Nephron progenitor cell (in vitro differentiated cells): ENCODE measurements around the gene MAPK1.
"Not testable (repeated sequence)": the region's sequence is repeated elsewhere in the genome, so short reads cannot be mapped to it uniquely, and the experiment has no call there.

Experiments used
- DNase-seq: peaks from one replicate; pipeline ENCODE4 v3.0.0; 2021
- H3K27ac Mint-ChIP-seq: 2 replicates; pipeline ENCODE4 v1.8.0; 2021; ENCODE audit warnings: mild to moderate bottlenecking, moderate library complexity, mixed read lengths
- H3K27me3 Mint-ChIP-seq: 2 replicates; pipeline ENCODE4 v1.8.0; 2021; ENCODE audit warnings: mild to moderate bottlenecking, low read depth, mixed read lengths; ENCODE audit not compliant: poor library complexity
- H3K36me3 Mint-ChIP-seq: 2 replicates; pipeline ENCODE4 v1.8.0; 2021; ENCODE audit warnings: low read depth, mixed read lengths
- H3K4me1 Mint-ChIP-seq: 2 replicates; pipeline ENCODE4 v1.8.0; 2021; ENCODE audit warnings: mixed read lengths
- H3K4me3 Mint-ChIP-seq: 2 replicates; pipeline ENCODE4 v1.8.0; 2021; ENCODE audit warnings: mild to moderate bottlenecking, moderate library complexity, mixed read lengths
- H3K9me3 Mint-ChIP-seq: 2 replicates; pipeline ENCODE4 v1.8.0; 2021; ENCODE audit warnings: mild to moderate bottlenecking, moderate library complexity, mixed read lengths
- TF ChIP-seq, protein P1 (sequence below): fragments of 200-600 bp; sonication (generic); IDR thresholded peaks from 2 replicates; pipeline ENCODE4 v1.5.0; 2021; ENCODE audit warnings: antibody characterized with exemption

Gene MAPK1

DNA sequence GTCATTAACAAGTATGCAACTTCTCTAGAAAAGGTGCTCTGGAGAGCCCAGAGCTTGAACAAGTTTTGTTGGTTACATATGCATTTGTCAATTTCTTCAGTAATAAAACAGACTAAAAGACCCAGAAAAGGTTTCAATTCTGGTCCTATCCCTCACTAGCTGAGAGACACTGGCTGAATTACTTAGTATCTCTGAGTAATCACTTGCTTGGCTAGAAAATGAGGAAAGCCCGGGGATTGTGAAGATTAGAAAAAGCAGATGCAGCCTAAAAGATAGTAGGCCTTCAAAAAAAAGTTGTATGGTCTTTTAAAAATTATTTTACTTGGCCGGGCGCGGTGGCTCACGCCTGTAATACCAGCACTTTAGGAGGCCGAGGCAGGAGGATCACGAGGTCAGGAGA lies 41.2 kb downstream of the MAPK1 start:
- peaks cover 20% of the 10 kb centered on the region for H3K36me3 Mint-ChIP-seq
- DNase-seq, result no peak
- peaks cover 20% of the 10 kb centered on the region for H3K4me1 Mint-ChIP-seq
- no peak overlapping the region for H3K4me3 Mint-ChIP-seq
- TF ChIP-seq, protein P1, sequence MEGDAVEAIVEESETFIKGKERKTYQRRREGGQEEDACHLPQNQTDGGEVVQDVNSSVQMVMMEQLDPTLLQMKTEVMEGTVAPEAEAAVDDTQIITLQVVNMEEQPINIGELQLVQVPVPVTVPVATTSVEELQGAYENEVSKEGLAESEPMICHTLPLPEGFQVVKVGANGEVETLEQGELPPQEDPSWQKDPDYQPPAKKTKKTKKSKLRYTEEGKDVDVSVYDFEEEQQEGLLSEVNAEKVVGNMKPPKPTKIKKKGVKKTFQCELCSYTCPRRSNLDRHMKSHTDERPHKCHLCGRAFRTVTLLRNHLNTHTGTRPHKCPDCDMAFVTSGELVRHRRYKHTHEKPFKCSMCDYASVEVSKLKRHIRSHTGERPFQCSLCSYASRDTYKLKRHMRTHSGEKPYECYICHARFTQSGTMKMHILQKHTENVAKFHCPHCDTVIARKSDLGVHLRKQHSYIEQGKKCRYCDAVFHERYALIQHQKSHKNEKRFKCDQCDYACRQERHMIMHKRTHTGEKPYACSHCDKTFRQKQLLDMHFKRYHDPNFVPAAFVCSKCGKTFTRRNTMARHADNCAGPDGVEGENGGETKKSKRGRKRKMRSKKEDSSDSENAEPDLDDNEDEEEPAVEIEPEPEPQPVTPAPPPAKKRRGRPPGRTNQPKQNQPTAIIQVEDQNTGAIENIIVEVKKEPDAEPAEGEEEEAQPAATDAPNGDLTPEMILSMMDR, result no peak
- H3K9me3 Mint-ChIP-seq, result no peaks in the 10 kb centered on the region
- H3K27ac Mint-ChIP-seq, result no peak overlapping the region
- H3K27me3 Mint-ChIP-seq, result no peaks in the 10 kb centered on the region

DNA sequence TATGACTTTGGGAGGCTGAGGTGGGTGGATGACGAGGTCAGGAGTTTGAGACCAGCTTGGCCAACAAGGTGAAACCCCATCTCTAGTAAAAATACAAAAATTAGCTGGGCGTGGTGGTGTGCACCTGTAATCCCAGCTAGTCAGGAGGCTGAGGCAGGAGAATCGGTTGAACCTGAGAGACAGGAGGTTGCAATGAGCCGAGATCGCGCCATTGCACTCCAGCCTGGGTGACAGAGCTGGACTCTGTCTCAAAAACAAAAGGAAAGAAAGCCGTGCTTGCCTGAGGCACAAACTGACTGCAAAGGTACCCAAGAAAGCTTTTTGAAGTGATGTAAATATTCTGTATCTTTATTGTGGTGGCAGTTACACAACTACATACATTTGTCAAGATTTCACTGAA lies 42.5 kb downstream of the MAPK1 start:
- peaks cover 22% of the 10 kb centered on the region for H3K36me3 Mint-ChIP-seq

DNA sequence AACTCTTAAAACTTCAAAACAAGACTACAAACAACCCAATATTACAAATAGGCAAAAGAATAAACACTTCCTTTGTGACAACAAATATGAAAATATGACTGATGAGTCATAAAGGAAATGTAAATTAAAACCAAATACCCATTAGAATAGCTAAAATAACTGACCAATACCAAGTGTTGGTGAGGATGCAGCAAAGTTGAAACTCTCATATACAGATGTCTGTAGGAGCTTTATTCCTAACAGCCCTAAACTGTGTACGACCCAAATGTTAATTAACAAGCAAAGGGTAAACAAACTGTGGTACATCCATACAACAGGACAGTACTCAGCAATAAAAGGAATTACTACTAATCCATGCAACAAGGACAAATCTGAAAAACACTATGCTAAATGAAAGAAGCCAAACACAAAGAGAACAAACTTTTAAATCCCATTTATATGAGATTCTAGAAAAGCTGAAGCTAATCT lies 43.0 kb downstream of the MAPK1 start:
- Mint-ChIP-seq H3K4me3 (no peak overlapping the region), H3K27ac (peak overlapping the region; percentile 44), H3K27me3 (no peaks in the 10 kb centered on the region), H3K36me3 (peaks cover 20% of the 10 kb centered on the region), H3K9me3 (no peaks in the 10 kb centered on the region), H3K4me1 (peaks cover 22% of the 10 kb centered on the region)
- DNase-seq, result no peak
- TF ChIP-seq, protein P1, result no peak

More for the DNA sequence above, 42.5 kb downstream of the MAPK1 start:
- not testable (repeated sequence) for H3K27ac Mint-ChIP-seq, DNase-seq, H3K9me3 Mint-ChIP-seq, H3K27me3 Mint-ChIP-seq, H3K4me3 Mint-ChIP-seq
- peaks cover 21% of the 10 kb centered on the region for H3K4me1 Mint-ChIP-seq

DNA sequence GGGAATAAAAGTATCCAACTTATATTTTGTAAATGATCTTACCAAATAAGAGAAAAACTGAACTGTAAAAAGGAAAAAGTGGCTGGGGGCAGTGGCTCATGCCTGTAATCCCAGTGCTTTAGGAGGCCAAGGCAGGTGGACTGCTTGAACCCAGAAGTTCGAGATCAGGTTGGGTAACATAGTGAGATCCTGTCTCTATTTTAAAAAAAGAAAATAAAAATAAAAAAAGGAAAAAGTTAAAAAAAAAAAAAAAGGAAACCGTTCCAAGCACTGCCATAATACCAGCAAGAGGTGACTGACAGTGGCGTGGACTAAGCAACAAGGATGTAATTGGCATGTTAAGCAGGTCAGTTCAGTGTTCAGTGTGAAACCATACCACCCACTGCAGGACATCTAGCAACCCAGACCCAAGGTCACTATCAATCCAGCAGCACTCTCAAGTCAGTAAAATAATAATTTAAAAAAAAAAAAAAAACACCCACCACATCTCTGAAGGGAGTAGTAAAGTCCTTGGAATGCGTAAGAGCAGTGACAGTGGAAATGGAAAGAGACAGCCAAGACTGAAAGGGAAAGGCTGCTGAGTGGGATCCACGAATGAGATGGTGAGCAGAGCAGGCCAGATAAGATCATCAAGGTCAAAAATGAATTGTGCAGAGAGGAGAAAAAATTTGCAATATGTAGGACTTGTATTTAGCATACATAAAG lies 43.6 kb downstream of the MAPK1 start:
- Mint-ChIP-seq H3K4me3 (no peak overlapping the region), H3K27me3 (no peaks in the 10 kb centered on the region), H3K27ac (peak overlapping the region; percentile 44), H3K9me3 (no peaks in the 10 kb centered on the region), H3K36me3 (peaks cover 17% of the 10 kb centered on the region), H3K4me1 (peaks cover 28% of the 10 kb centered on the region)
- TF ChIP-seq, protein P1, result no peak
- DNase-seq, result no peak

DNA sequence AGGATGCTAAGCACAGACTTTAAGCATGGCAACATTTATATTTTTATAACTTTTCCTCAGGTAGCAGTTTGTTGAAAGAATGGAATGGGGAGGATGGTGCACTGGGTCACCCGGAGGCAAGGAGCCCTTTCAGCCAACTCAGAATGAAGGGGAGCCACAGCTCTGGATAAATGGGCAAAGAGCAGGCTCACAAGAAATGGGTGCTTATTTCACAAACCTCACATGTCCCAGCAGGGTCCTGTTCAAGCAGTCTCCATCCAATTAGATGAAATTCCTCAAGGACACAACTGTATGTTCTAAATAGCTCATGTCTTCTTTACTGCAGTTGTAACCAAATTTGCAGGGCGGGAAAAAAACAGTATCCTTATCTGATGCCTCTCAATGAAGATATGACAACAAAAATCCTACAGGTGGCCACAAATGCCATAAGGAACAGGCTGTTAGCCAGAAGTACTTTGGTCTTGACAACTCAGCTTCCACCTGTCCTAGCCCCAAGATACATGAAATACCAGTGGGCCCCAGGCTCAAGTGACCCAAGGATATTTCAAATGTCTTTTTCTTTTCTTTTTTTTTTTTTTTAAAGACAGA lies 48.2 kb downstream of the MAPK1 start:
- Mint-ChIP-seq H3K4me3 (no peak overlapping the region), H3K27me3 (peaks cover 4% of the 10 kb centered on the region), H3K27ac (peak overlapping the region; percentile 91), H3K36me3 (peaks cover 17% of the 10 kb centered on the region), H3K4me1 (peaks cover 42% of the 10 kb centered on the region), H3K9me3 (peaks cover under 1% of the 10 kb centered on the region)
- TF ChIP-seq, protein P1, result no peak
- no peak for DNase-seq

DNA sequence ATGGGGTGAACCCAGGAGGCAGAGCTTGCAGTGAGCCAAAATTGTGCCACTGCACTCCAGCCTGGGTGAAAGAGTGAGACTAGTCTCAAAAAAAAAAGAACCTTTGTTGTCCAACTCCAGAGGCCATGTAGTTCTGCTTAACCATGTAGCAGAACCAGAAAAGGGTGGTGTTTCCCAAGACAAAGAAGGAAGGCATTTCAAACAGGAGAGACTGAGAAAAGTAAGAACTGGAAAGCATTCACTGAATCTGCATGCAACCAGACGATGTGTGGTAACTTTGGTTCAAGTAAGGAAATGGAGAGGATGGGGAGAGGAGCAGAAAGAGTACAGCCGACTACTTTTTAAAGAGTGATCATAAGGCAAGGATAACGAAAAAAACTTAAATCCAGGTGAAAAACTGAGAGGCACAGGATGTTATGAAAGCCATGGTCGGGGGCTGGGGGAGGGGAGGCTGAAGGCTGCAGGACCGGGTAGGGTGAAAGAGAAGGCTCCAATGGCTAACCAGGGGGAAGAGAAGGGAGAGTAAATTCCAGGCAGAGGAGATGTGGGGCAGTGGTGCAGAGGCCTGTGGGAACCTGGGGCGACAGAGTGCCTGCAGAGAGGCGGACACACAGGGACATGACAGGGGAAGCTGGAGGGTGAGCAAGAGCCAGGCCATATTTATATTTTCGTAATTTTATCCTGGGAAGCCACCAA lies 48.8 kb downstream of the MAPK1 start:
- peaks cover 4% of the 10 kb centered on the region for H3K27me3 Mint-ChIP-seq
- H3K4me3 Mint-ChIP-seq, result no peak overlapping the region
- H3K27ac Mint-ChIP-seq, result peak overlapping the region; percentile 91
- DNase-seq, result no peak
- peaks cover 6% of the 10 kb centered on the region for H3K9me3 Mint-ChIP-seq
- peaks cover 42% of the 10 kb centered on the region for H3K4me1 Mint-ChIP-seq
- peaks cover 21% of the 10 kb centered on the region for H3K36me3 Mint-ChIP-seq
- TF ChIP-seq, protein P1, result no peak

DNA sequence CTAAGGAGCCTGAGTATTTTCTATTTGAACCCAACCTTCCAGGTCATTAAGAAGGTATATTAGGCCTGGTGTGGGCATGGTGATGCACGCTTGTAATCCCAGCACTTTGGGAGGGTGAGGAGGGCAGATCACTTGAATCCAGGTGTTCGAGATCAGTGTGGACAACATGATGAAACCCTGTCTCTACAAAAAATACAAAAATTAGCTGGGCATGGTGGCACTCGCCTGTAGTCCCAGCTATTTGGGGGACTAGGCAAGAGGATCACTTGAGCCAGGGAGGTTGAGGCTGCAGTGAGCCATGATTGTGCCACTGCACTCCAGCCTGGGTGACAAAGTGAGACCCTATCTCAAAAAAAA lies 50.0 kb downstream of the MAPK1 start:
- Mint-ChIP-seq H3K27ac (peak overlapping the region; percentile 77), H3K4me1 (peaks cover 40% of the 10 kb centered on the region), H3K36me3 (peaks cover 32% of the 10 kb centered on the region), H3K9me3 (peaks cover 17% of the 10 kb centered on the region)
- H3K27me3 Mint-ChIP-seq, DNase-seq, H3K4me3 Mint-ChIP-seq: not testable (repeated sequence)
